Measurements from ENCODE around the gene NEU4. TPM values are rescaled to one million over a fixed set of nuclear protein-coding genes. Genes with fewer than 3 reads are reported as not detected.

NEU4 gene
- total RNA-seq, 1 donor from 2014 or later: not detected

DNA sequence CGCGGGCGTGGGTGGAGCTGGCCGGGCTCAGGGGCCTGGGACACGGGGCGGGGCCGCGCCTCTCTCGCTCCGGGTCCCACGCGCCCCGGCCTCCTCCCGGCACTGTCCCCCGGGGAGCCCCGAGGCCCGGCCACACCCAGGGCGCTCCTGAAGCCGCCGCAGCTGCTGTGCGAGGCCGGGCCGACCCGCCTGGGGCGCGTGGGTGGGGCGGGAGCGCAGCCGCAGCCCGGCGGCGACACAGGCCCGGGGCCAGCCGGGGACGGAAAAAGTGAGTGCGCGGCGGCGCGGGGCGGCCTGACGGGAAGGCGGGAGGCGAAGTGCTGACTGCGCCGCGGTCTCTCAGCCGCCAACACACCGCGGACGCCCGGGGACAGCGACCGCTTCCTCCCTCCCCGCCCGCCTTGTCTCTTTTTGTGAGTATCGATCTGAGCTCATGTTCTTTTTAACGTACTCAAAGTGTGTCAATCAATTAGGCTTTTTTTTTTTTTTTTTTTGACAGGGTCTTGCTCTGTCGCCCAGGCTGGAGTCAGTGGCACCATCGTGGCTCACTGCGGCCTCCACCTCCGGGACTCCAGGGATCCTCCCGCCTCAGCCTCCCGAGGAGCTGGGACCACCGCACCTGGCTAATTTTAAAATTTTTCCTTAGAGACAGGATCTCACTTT lies 35.2 kb downstream of the NEU4 start:
- no peaks in the 10 kb centered on the region for H3K9me3 ChIP-seq
- peaks cover 8% of the 10 kb centered on the region in 2 donors for H3K4me1 ChIP-seq
- DNase-seq (ENCODE audit: low spot score in 2 of 2): peak; percentile 35 to 88
- intact Hi-C loops (cut with DNase I): loop anchor here (2.0 kb wide), 1 partner anchor 109 kb away; the partner anchor contains the start of gene D2HGDH
- no peaks in the 10 kb centered on the region for H3K27me3 ChIP-seq
- peak overlapping the region; percentile 46 to 60 for H3K27ac ChIP-seq
- TF ChIP-seq, protein P1, sequence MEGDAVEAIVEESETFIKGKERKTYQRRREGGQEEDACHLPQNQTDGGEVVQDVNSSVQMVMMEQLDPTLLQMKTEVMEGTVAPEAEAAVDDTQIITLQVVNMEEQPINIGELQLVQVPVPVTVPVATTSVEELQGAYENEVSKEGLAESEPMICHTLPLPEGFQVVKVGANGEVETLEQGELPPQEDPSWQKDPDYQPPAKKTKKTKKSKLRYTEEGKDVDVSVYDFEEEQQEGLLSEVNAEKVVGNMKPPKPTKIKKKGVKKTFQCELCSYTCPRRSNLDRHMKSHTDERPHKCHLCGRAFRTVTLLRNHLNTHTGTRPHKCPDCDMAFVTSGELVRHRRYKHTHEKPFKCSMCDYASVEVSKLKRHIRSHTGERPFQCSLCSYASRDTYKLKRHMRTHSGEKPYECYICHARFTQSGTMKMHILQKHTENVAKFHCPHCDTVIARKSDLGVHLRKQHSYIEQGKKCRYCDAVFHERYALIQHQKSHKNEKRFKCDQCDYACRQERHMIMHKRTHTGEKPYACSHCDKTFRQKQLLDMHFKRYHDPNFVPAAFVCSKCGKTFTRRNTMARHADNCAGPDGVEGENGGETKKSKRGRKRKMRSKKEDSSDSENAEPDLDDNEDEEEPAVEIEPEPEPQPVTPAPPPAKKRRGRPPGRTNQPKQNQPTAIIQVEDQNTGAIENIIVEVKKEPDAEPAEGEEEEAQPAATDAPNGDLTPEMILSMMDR (IDR thresholded peaks at IDR 0.05): no peak
- H3K36me3 ChIP-seq: no peaks in the 10 kb centered on the region
- H3K4me3 ChIP-seq: peak overlapping the region; percentile 54 to 63

DNA sequence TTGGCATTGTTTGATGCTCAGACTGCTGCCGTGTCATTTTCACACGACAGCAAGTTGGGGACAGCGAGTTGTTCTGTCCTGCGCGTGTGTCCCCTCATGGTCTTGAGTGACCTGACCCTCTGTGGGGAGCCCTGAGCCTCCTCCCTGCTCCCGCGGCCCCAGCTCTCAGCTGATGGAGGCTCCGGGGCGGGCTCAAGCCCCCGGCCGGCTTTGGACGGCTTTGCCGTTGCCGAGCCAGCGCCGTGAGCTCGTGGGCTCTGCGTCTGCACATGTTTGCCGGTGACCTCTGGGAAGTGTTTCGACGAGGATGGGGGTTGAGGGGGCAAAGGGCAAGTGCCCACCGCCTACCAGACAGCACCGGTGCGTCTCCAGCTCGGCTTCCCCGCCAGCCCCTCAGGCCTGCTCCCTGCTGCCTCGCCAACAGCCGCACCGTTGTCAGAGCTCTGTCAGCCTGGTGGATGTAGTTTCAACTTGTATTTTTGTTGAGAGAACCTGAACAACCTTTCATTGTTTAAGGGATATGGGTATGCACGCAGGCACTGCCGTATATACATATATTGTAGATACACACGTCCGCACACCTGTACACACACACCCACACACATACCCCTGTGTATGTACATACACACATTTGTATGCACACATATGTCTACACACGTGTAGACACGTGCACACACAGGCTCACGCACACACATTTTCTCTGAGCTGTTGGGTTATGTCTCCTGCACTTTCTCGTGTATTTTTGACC lies 36.0 kb downstream of the NEU4 start:
- H3K4me3 ChIP-seq: peak overlapping the region; percentile 54 to 63
- intact Hi-C loops (cut with DNase I): loop anchor here (2.0 kb wide), 1 partner anchor 110 kb away; the partner anchor contains the start of gene D2HGDH
- TF ChIP-seq, protein P1 (IDR thresholded peaks at IDR 0.05): no peak
- H3K27me3 ChIP-seq: no peaks in the 10 kb centered on the region
- DNase-seq (ENCODE audit: low spot score in 2 of 2): no peak
- H3K9me3 ChIP-seq: no peaks in the 10 kb centered on the region
- peak overlapping the region in 1 of 2 donors; percentile 60 for H3K27ac ChIP-seq
- H3K36me3 ChIP-seq: no peaks in the 10 kb centered on the region
- peaks cover 8% of the 10 kb centered on the region in 2 donors for H3K4me1 ChIP-seq

- H3K9me3 ChIP-seq: no peaks in the 10 kb centered on the region
- H3K4me1 ChIP-seq: peaks cover 8% of the 10 kb centered on the region in 2 donors
- H3K36me3 ChIP-seq: no peaks in the 10 kb centered on the region
- TF ChIP-seq, protein P1 (IDR thresholded peaks at IDR 0.05): no peak
- no peak for DNase-seq (ENCODE audit: low spot score in 2 of 2)
- H3K27ac ChIP-seq: no peak overlapping the region
- no peaks in the 10 kb centered on the region for H3K27me3 ChIP-seq
- intact Hi-C loops (cut with DNase I): no loop called here
- no peak overlapping the region for H3K4me3 ChIP-seq
Measured at GRCh38 chr2:241846406-241846805, 37.4 kb downstream of the NEU4 start.

DNA sequence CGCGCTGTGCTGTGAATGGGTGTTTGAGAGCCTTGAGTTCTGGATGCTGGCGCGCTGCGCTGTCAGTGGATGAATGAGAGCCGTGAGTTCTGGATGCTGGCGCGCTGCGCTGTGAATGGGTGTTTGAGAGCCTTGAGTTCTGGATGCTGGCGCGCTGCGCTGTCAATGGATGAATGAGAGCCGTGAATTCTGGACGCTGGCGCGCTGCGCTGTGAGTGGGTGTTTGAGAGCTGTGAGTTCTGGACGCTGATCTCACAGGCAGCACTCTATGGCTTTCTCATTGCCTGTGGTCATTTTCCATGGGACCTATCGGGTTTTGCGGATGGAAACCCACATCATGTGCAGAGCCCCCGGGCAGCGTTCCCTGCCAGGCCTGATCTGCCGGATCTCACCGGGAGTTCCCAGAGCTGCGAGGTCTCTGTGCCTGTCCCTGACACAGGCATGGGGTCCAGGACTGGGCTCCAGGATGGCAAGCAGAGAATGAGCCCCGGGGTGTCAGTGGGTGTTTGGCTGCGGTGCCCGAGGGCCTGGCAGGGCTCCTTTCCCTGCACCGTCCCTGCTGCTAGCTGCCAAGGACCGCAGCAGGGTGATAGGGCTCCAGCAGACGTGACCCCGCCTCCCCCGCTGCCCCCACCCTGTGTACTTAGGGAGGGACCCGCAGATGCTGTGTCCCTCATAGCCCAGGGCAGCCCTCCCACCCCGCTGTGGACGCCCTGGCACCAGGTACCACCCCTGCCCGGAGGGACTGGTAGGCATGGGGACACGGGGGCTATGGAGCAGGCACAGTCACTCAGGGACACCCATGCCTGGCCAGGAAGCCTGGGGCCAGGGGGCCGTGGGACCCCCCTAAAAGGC lies 40.0 kb downstream of the NEU4 start:
- Histone ChIP-seq H3K36me3 (no peaks in the 10 kb centered on the region), H3K4me3 (no peak overlapping the region), H3K27me3 (no peaks in the 10 kb centered on the region), H3K4me1 (peaks cover 8% of the 10 kb centered on the region in 2 donors), H3K9me3 (no peaks in the 10 kb centered on the region), H3K27ac (no peak overlapping the region)
- intact Hi-C loops (cut with DNase I): no loop called here
- no peak for DNase-seq (ENCODE audit: low spot score in 2 of 2)
- TF ChIP-seq, protein P1 (IDR thresholded peaks at IDR 0.05): no peak
